ENCODE measurements around the gene KIF21A.

Gene KIF21A

GRCh38 chr12:39287409-39287808 is 155.5 kb downstream of the KIF21A start:
- no peak for DNase-seq (ENCODE audit: low read depth in 2 of 2)

DNA sequence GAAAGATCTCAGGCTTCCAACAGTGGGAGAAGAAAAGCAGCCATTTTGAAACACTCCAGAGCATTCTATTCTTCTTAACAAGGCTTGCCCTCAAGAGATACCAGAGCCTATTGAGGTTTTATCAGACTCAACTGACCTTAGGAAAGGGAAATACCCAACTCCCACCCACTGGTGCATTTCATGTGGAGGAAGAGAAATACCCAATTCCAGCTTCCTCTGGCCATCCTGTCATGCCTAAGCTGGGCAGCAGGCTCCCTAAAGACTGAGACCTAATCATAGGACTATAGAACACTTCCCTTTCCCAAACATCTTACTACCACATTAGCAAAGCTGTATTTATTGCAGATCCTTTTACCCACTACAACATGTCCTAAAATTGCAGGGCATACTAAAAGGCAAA is 164.5 kb downstream of the KIF21A start:
- DNase-seq (ENCODE audit: low read depth in 2 of 2), result no peak

DNA sequence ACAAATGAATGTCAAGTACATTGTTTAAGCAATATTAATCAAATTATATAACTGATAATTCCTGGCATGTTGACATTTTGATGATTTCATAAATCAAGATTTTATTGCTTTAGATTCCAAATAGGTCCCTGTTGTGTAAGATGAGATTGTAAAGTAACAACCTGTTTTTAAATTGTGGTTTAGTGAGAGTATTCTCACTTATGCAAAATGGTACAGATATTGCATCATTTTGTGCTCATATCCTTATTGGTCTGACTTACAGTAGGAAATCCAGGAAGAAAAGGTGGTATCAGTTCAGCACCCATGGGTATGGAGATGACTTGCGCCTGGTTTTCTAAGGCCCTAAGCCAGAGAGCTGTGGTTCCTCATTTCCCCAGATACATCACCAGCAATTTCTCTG is 165.5 kb downstream of the KIF21A start:
- DNase-seq (ENCODE audit: low read depth in 2 of 2), result no peak

DNA sequence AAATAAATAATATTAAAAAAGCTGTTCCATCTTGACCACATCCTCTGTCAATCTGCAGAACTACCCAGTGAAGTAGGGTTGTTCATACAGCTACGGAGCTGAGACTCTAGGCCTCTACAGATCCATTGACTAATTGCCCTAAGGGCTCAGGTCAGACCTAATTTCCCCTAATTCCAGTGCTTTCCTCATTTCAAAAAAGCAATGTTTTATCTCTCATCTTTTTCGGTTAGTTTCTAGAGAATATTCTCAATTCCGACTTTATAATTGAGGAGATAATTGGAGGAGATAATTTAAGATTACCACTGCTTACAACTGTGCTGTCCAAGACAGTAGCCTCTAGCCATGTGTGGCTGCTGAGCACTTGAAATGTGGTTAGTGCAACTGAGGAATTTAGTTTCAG is 167.1 kb downstream of the KIF21A start:
- no peak for DNase-seq (ENCODE audit: low read depth in 2 of 2)

DNA sequence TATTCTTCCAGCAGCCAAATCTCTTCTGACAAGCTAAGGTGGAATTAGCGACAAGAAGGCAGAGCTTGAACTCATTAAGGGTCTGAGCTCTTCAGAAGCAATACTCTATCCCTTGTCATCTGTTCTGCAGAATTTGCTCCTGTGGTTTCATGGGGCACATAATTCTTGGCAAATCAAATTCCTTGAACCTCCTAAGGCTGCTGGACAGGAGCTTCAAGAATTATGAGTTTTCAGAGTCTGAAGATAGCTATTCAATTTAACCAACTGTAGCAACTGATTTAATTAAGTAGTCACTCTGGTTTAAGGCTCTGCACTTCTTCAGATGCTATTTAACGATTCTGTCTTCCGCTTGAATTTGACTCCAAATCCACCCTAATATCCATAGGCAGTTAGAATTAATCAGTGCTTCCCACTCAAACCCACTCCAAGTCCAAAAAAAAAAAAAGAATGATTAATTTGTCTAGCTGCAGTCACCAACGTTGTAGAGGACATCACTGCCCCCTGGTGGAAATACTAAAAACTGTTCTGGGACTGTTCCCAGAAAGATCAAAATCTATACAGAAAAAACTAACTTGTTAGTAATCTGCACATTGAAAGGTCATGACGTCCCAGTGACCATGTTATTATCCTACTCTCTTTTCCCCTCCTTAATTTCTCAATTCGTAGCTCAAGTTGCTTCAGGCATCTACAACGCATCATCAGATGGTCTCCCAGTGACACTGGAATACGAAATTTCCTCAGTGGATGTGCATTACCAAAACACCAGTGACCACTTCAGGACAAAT is 169.9 kb downstream of the KIF21A start:
- peak; percentile 3 to 4 for DNase-seq (ENCODE audit: low read depth in 2 of 2)

DNA sequence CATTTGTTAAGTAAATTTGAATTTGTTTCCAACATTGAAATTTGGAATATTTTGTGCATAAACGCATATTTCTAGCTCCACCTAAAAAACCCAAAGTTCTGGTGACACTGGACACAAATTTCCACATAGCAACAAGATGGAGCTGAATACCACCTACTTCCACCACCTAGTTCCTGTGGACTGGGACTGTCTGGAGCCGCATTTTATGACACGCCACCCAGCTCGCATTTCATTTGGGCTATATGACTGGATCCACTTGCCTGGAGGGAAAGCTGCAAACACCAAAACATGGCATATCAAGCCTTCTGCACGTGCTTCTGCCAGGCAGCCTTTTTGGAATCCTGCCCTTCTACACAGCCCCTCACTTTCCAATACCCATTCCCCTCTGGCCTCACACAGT is 173.4 kb downstream of the KIF21A start:
- no peak for DNase-seq (ENCODE audit: low read depth in 2 of 2)

DNA sequence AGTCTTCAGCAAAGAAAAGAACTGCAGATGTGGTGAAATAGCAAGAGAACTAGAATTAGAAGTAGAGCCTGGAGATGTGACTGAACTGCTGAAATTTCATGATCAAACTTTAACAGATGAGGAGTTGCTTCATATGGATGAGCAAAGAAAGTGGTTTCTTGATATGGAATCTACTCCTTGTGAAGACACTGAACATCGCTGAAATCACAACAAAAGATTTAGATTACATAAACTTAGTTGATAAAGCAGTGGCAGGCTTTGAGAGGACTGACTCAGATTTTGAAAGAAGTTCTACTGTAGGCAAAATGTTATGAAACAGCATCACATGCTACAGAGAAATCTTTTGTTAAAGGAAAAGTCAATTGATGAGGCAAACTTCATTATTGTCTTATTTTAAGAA is 175.0 kb downstream of the KIF21A start:
- no peak for DNase-seq (ENCODE audit: low read depth in 2 of 2)

DNA sequence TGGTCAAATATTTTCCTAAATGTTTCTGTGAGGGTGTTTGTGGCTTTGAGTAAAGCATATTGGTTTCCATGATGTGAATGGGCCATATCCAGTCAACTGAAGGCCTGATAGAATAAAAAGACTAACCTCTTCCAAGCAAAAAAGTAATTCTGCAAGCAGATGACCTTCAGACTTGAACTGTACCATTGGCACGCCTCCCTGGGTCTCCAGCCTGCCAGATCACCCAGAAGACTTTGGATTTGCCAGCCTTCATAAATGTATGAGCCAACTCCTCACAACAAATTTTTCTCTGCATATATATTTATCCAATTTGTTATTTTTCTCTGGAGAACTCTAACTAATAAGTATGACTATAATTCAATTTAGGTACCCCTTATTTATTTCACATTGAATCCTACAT is 190.3 kb downstream of the KIF21A start:
- DNase-seq (ENCODE audit: low read depth in 2 of 2), result no peak
